H9 (cell line): ENCODE measurements around the gene MRC1. TPM values are rescaled to one million over a fixed set of nuclear protein-coding genes. Genes with fewer than 3 reads are reported as not detected.

Experiments used
- DNase-seq: peaks from one replicate; pipeline ENCODE4 v3.0.0-alpha.2; 2017
- H2AFZ ChIP-seq: one replicate; pipeline ENCODE4 v1.6.1; 2013; ENCODE audit warnings: mild to moderate bottlenecking, low read length, control low read depth, moderate library complexity
- H2AK5ac ChIP-seq: 2 replicates; pipeline ENCODE4 v1.6.1; 2013; ENCODE audit warnings: low read length, control low read depth, mixed read lengths; ENCODE audit not compliant: insufficient read length
- H2BK120ac ChIP-seq: one replicate; pipeline ENCODE4 v1.6.1; 2013; ENCODE audit warnings: low read depth, mild to moderate bottlenecking, low read length, control low read depth, inconsistent platforms; ENCODE audit not compliant: poor library complexity, severe bottlenecking
- H2BK12ac ChIP-seq: 2 replicates; pipeline ENCODE4 v1.6.1; 2013; ENCODE audit warnings: low read length, control low read depth, mixed read lengths, low read depth; ENCODE audit not compliant: insufficient read length
- H2BK15ac ChIP-seq: 2 replicates; pipeline ENCODE4 v1.6.1; 2013; ENCODE audit warnings: low read depth, low read length, control low read depth
- H2BK20ac ChIP-seq: one replicate; pipeline ENCODE4 v1.6.1; 2013; ENCODE audit warnings: low read depth, mild to moderate bottlenecking, low read length, control low read depth, inconsistent platforms; ENCODE audit not compliant: poor library complexity, severe bottlenecking
- H2BK5ac ChIP-seq: 2 replicates; pipeline ENCODE4 v1.6.1; 2013; ENCODE audit warnings: low read length, control low read depth, mixed read lengths; ENCODE audit not compliant: insufficient read length
- H3K14ac ChIP-seq: 2 replicates; pipeline ENCODE4 v1.6.1; 2013; ENCODE audit warnings: low read length, control low read depth; ENCODE audit not compliant: insufficient read depth
- H3K18ac ChIP-seq: 2 replicates; pipeline ENCODE4 v1.6.1; 2013; ENCODE audit warnings: low read depth, mild to moderate bottlenecking, mixed read lengths, low read length, control low read depth; ENCODE audit not compliant: insufficient read length
- H3K23ac ChIP-seq: 2 replicates; pipeline ENCODE4 v1.6.1; 2013; ENCODE audit warnings: low read length, control low read depth, mixed read lengths, low read depth; ENCODE audit not compliant: insufficient read length
- H3K23me2 ChIP-seq: 2 replicates; pipeline ENCODE4 v1.6.1; 2013; ENCODE audit warnings: low read depth, mild to moderate bottlenecking, mixed read lengths, low read length, control low read depth; ENCODE audit not compliant: insufficient read length, poor library complexity, severe bottlenecking
- H3K27ac ChIP-seq: 2 replicates; pipeline ENCODE4 v1.5.1; 2013; ENCODE audit warnings: low read length, control low read depth, mixed read lengths, low read depth; ENCODE audit not compliant: insufficient read length
- H3K27me3 ChIP-seq: 2 replicates; pipeline ENCODE4 v1.6.1; 2013; ENCODE audit warnings: low read length, control low read depth, inconsistent platforms; ENCODE audit not compliant: insufficient read depth
- H3K4ac ChIP-seq: 2 replicates; pipeline ENCODE4 v1.6.1; 2013; ENCODE audit warnings: low read depth, mild to moderate bottlenecking, control low read depth, inconsistent platforms, low read length, moderate library complexity
- H3K4me1 ChIP-seq: 2 replicates; pipeline ENCODE4 v1.6.1; 2013; ENCODE audit warnings: low read length, control low read depth, inconsistent platforms; ENCODE audit not compliant: insufficient read depth
- H3K4me2 ChIP-seq: 2 replicates; pipeline ENCODE4 v1.6.1; 2013; ENCODE audit warnings: low read length, control low read depth, mixed read lengths; ENCODE audit not compliant: insufficient read length, insufficient read depth
- H3K56ac ChIP-seq: 2 replicates; pipeline ENCODE4 v1.6.1; 2013; ENCODE audit warnings: low read depth, mild to moderate bottlenecking, mixed read lengths, low read length, control low read depth; ENCODE audit not compliant: insufficient read length
- H3K79me1 ChIP-seq: 2 replicates; pipeline ENCODE4 v1.6.1; 2013; ENCODE audit warnings: low read depth, mild to moderate bottlenecking, moderate library complexity, low read length, control low read depth, inconsistent platforms; ENCODE audit not compliant: insufficient read depth, poor library complexity, severe bottlenecking
- H3K79me2 ChIP-seq: 2 replicates; pipeline ENCODE4 v1.6.1; 2013; ENCODE audit warnings: low read length, control low read depth, inconsistent platforms; ENCODE audit not compliant: insufficient read depth
- H3K9ac ChIP-seq: 2 replicates; pipeline ENCODE4 v1.6.1; 2013; ENCODE audit warnings: low read length, control low read depth, mixed read lengths; ENCODE audit not compliant: insufficient read length; ENCODE audit errors: extremely low read depth
- H3K9me3 ChIP-seq: one replicate; pipeline ENCODE4 v1.6.1; 2013; ENCODE audit warnings: low read depth, low read length, inconsistent platforms; ENCODE audit not compliant: control insufficient read depth
- H3T11ph ChIP-seq: one replicate; pipeline ENCODE4 v1.6.1; 2013; ENCODE audit warnings: mild to moderate bottlenecking, low read length, control low read depth, inconsistent platforms
- H4K20me1 ChIP-seq: one replicate; pipeline ENCODE4 v1.6.1; 2013; ENCODE audit not compliant: control insufficient read depth, insufficient read length, insufficient read depth
- H4K5ac ChIP-seq: 2 replicates; pipeline ENCODE4 v1.6.1; 2013; ENCODE audit warnings: low read depth, mild to moderate bottlenecking, mixed read lengths, low read length, control low read depth; ENCODE audit not compliant: insufficient read length
- H4K8ac ChIP-seq: replicated peaks from 2 replicates; pipeline ENCODE4 v1.6.1; 2013; ENCODE audit warnings: low read length, control low read depth, mixed read lengths, low read depth; ENCODE audit not compliant: insufficient read length
- H4K91ac ChIP-seq: 2 replicates; pipeline ENCODE4 v1.6.1; 2013; ENCODE audit warnings: low read depth, mild to moderate bottlenecking, moderate library complexity, mixed read lengths, low read length, control low read depth; ENCODE audit not compliant: insufficient read length
- H3K27ac Mint-ChIP-seq, 3 experiments: 2 replicates in 2 of 3; 3 replicates in 1 of 3; pipeline ENCODE4 v1.8.0; 2020 to 2021; ENCODE audit warnings: mixed read lengths in 3 of 3, mild to moderate bottlenecking in 1 of 3, moderate library complexity in 1 of 3
- H3K27me3 Mint-ChIP-seq: 2 replicates; pipeline ENCODE4 v1.8.0; 2021; ENCODE audit warnings: low read depth, mild to moderate bottlenecking, moderate library complexity, mixed read lengths
- H3K36me3 Mint-ChIP-seq, 3 experiments: 2 replicates in 2 of 3; 3 replicates in 1 of 3; pipeline ENCODE4 v1.8.0; 2020 to 2021; ENCODE audit warnings: low read depth in 3 of 3, mixed read lengths in 3 of 3; ENCODE audit not compliant: insufficient read depth in 1 of 3
- H3K4me1 Mint-ChIP-seq, 2 experiments: 2 replicates each; pipeline ENCODE4 v1.8.0; 2020; ENCODE audit warnings: mixed read lengths in 2 of 2
- H3K4me3 Mint-ChIP-seq, 2 experiments: 2 replicates in 1 of 2; 3 replicates in 1 of 2; pipeline ENCODE4 v1.8.0; 2020 to 2021; ENCODE audit warnings: mild to moderate bottlenecking in 2 of 2, mixed read lengths in 2 of 2, moderate library complexity in 1 of 2
- H3K9me3 Mint-ChIP-seq, 2 experiments: 2 replicates in 1 of 2; 3 replicates in 1 of 2; pipeline ENCODE4 v1.8.0; 2020; ENCODE audit warnings: mild to moderate bottlenecking in 2 of 2, mixed read lengths in 2 of 2, moderate library complexity in 1 of 2
- WGBS: extraction: QIAGEN DNeasy Blood & Tissue Kit; methylation state at CpG from one replicate; pipeline ENCODE4 v1.1.7; 2013; ENCODE audit warnings: missing lambda C conversion rate, low lambda C conversion rate, mixed read lengths; ENCODE audit not compliant: insufficient read length; ENCODE audit errors: extremely low coverage; 5-methylcytosine and 5-hydroxymethylcytosine counted together
- total RNA-seq: library from RNA; stranded (reverse); gene quantifications from 2 replicates; pipeline ENCODE4 v1.2.1, GENCODE V29; 2021
- TF ChIP-seq, protein P1 (sequence below): fragments of 200-600 bp; sonication (generic); conservative IDR thresholded peaks from 3 replicates; pipeline ENCODE4 v1.8.0; 2021; ENCODE audit warnings: antibody characterized with exemption, mild to moderate bottlenecking

Gene MRC1
- total RNA-seq, 1 experiment from 2014 or later, result not detected

DNA sequence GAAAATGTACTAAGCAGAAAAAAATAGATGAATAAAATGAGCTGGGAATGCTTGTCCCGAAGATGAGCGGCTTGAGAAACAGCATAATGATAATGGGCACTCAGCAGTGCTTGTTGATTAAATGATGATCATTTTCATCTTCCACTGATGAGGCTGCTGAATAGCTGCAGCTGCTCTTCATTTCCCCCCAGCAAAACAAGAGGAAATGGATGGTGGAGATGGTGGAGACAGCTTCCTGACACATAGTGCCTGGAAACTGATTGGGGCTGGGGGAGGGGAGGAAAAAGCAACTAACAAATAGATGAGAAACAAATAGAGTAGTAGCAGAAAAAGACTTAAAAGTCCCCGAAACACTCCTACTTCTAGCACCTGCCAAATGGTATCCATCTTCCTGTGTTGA lies 41.4 kb downstream of the MRC1 start:
- no peak overlapping the region for H3T11ph ChIP-seq
- no peak overlapping the region for H2BK120ac ChIP-seq
- no peaks in the 10 kb centered on the region for H3K4me1 ChIP-seq
- no peak overlapping the region for H3K18ac ChIP-seq
- H3K27me3 Mint-ChIP-seq, result no peaks in the 10 kb centered on the region
- no peak overlapping the region for H3K23ac ChIP-seq
- no peak overlapping the region for H3K27ac ChIP-seq
- H3K79me1 ChIP-seq, result no peaks in the 10 kb centered on the region
- H3K4me3 Mint-ChIP-seq, result no peak overlapping the region
- H3K27ac Mint-ChIP-seq, result no peak overlapping the region
- H3K36me3 Mint-ChIP-seq, result no peaks in the 10 kb centered on the region
- no peak overlapping the region for H3K4ac ChIP-seq
- H2BK20ac ChIP-seq, result no peak overlapping the region
- H4K8ac ChIP-seq, result no peak overlapping the region
- H2AFZ ChIP-seq, result no peak overlapping the region
- no peaks in the 10 kb centered on the region for H4K20me1 ChIP-seq
- no peak overlapping the region for H4K5ac ChIP-seq
- H2AK5ac ChIP-seq, result no peak overlapping the region
- no peaks in the 10 kb centered on the region for H3K27me3 ChIP-seq
- H2BK12ac ChIP-seq, result no peak overlapping the region
- no peak overlapping the region for H3K9ac ChIP-seq
- no peak overlapping the region for H3K4me2 ChIP-seq
- H2BK5ac ChIP-seq, result no peak overlapping the region
- TF ChIP-seq, protein P1, sequence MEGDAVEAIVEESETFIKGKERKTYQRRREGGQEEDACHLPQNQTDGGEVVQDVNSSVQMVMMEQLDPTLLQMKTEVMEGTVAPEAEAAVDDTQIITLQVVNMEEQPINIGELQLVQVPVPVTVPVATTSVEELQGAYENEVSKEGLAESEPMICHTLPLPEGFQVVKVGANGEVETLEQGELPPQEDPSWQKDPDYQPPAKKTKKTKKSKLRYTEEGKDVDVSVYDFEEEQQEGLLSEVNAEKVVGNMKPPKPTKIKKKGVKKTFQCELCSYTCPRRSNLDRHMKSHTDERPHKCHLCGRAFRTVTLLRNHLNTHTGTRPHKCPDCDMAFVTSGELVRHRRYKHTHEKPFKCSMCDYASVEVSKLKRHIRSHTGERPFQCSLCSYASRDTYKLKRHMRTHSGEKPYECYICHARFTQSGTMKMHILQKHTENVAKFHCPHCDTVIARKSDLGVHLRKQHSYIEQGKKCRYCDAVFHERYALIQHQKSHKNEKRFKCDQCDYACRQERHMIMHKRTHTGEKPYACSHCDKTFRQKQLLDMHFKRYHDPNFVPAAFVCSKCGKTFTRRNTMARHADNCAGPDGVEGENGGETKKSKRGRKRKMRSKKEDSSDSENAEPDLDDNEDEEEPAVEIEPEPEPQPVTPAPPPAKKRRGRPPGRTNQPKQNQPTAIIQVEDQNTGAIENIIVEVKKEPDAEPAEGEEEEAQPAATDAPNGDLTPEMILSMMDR, result no peak
- H3K9me3 ChIP-seq, result no peaks in the 10 kb centered on the region
- no peak for DNase-seq
- H4K91ac ChIP-seq, result no peak overlapping the region
- no peak overlapping the region for H3K56ac ChIP-seq
- no peaks in the 10 kb centered on the region for H3K79me2 ChIP-seq
- H3K4me1 Mint-ChIP-seq, result peaks cover 9% of the 10 kb centered on the region in 2 experiments
- WGBS, result no CpG with 5 or more reads among the region's 3 CpGs
- H3K14ac ChIP-seq, result no peak overlapping the region
- H3K23me2 ChIP-seq, result no peaks in the 10 kb centered on the region
- H2BK15ac ChIP-seq, result no peak overlapping the region
- no peaks in the 10 kb centered on the region; a peak in 1 of 5 replicates for H3K9me3 Mint-ChIP-seq
